Sigmoid colon (tissue), 7 donors: Measurements from ENCODE around the gene HBA1. TPM values are rescaled to one million over a fixed set of nuclear protein-coding genes. Genes with fewer than 3 reads are reported as not detected.
"Not testable (repeated sequence)": the region's sequence is repeated elsewhere in the genome, so short reads cannot be mapped to it uniquely, and the experiment has no call there.

Experiments used
- DNase-seq: peaks from one replicate; pipeline ENCODE4 v3.0.0-alpha.2; 2019
- H3K27ac ChIP-seq, 4 donors: fragments of 200-600 bp; sonication (generic); one replicate each; pipeline ENCODE4 v1.5.1; 2016 to 2019; ENCODE audit warnings: mild to moderate bottlenecking in 1 of 4
- H3K27me3 ChIP-seq, 3 donors: fragments of 200-600 bp; sonication (generic); one replicate each; pipeline ENCODE4 v1.5.1; 2019; ENCODE audit warnings: mild to moderate bottlenecking in 1 of 3
- H3K36me3 ChIP-seq, 4 donors: fragments of 200-600 bp; sonication (generic); one replicate each; pipeline ENCODE4 v1.5.1; 2016 to 2019
- H3K4me1 ChIP-seq, 4 donors: fragments of 200-600 bp; sonication (generic); one replicate each; pipeline ENCODE4 v1.5.1; 2017 to 2019
- H3K4me3 ChIP-seq, 4 donors: fragments of 200-600 bp; sonication (generic); one replicate each; pipeline ENCODE4 v1.5.1; 2017 to 2019; ENCODE audit warnings: mild to moderate bottlenecking in 2 of 4, moderate library complexity in 1 of 4
- H3K9me3 ChIP-seq, 4 donors: fragments of 200-600 bp in 3 of 4; sonication (generic) in 3 of 4; one replicate each; pipeline versions ENCODE4 v1.5.1 to v1.6.1; 2013 to 2019
- CTCF ChIP-seq, 4 experiments: fragments of 450-650 bp in 3 of 4; fragments of 200-600 bp in 1 of 4; IDR thresholded peaks; one replicate each; pipeline ENCODE4 v1.5.1; 2016 to 2019; ENCODE audit warnings: antibody characterized with exemption in 4 of 4, mild to moderate bottlenecking in 3 of 4, moderate library complexity in 2 of 4
- EP300 ChIP-seq, 4 donors: sonication (generic); formaldehyde crosslinking; IDR thresholded peaks; one replicate each; pipeline ENCODE4 v1.6.1; 2017; ENCODE audit warnings: antibody characterized with exemption in 4 of 4
- POLR2A ChIP-seq, 2 donors: fragments of 450-650 bp; IDR thresholded peaks; one replicate each; pipeline ENCODE4 v1.6.1; 2016; ENCODE audit warnings: antibody characterized with exemption in 2 of 2, mild to moderate bottlenecking in 2 of 2, moderate library complexity in 2 of 2
- POLR2AphosphoS5 ChIP-seq, 4 donors: sonication (generic); formaldehyde crosslinking; IDR thresholded peaks; one replicate each; pipeline ENCODE4 v1.6.1; 2017; ENCODE audit warnings: antibody characterized with exemption in 4 of 4
- WGBS, 2 donors: extraction: QIAGEN DNeasy Blood & Tissue Kit; methylation state at CpG; one replicate each; pipeline ENCODE4 v1.1.7; 2013; 5-methylcytosine and 5-hydroxymethylcytosine counted together
- intact Hi-C: fragments of 100-400 bp; cut with DNase I; formaldehyde crosslinking; loops from one replicate; pipeline ENCODE4 v1.15.1; 2023
- polyA plus RNA-seq, 3 donors: library from polyadenylated mRNA; stranded (reverse); fragments of 200-250 nt; gene quantifications; one replicate each; pipeline ENCODE4 v1.2.3, GENCODE V29; 2013
- total RNA-seq, 4 donors: library from RNA; depleted of rRNA; stranded (reverse); fragments of >200 nt; gene quantifications; one replicate each; pipeline ENCODE4 v1.1.0, GENCODE V29; 2016
- donor health status: healthy with polysubstance abuse.
- donor health status: Bipolar disorder and iron deficiency.
- donor health status: healthy.

The HBA1 gene
- total and polyA plus RNA-seq, 7 donors = 1.7 to 4.1 TPM; not detected in 5

- H3K9me3 ChIP-seq = no peaks in the 10 kb centered on the region
- 32 to 53% methylated on average over 6 of the region's 6 CpGs for WGBS, 2 donors
- H3K4me3 ChIP-seq = no peak overlapping the region
- H3K27ac ChIP-seq = no peak overlapping the region
- peaks cover 0 to 8% (median 8%) of the 10 kb centered on the region in 4 donors for H3K4me1 ChIP-seq
- H3K36me3 ChIP-seq = no peaks in the 10 kb centered on the region
- no peak for DNase-seq
- TF ChIP-seq POLR2A (IDR thresholded peaks at IDR 0.05) (no peak), CTCF (IDR thresholded peaks at IDR 0.05) (no peak), POLR2AphosphoS5 (IDR thresholded peaks at IDR 0.05) (no peak), EP300 (IDR thresholded peaks at IDR 0.05) (no peak)
- peaks cover 9 to 50% (median 24%) of the 10 kb centered on the region in 3 donors for H3K27me3 ChIP-seq
- intact Hi-C loops = no loop called here
These were observed 17.2 kb upstream of the HBA1 start for GRCh38 chr16:159136-159849.

GRCh38 chr16:160242-160641, 16.2 kb upstream of the HBA1 start:
- intact Hi-C loops, H3K36me3 ChIP-seq, H3K9me3 ChIP-seq, H3K4me1 ChIP-seq, DNase-seq, H3K4me3 ChIP-seq, H3K27ac ChIP-seq: not testable (repeated sequence)
- WGBS, 2 donors = 76 to 77% methylated on average over 20 of the region's 20 CpGs
- H3K27me3 ChIP-seq = peaks cover 8 to 44% (median 19%) of the 10 kb centered on the region in 3 donors

GRCh38 chr16:160691-161190, 15.7 kb upstream of the HBA1 start:
- H3K27me3 ChIP-seq = peaks cover 10 to 44% (median 20%) of the 10 kb centered on the region in 3 donors
- no peak overlapping the region for H3K4me3 ChIP-seq
- no peaks in the 10 kb centered on the region for H3K9me3 ChIP-seq
- no peak overlapping the region for H3K27ac ChIP-seq
- TF ChIP-seq POLR2AphosphoS5 (IDR thresholded peaks at IDR 0.05) (no peak), EP300 (IDR thresholded peaks at IDR 0.05) (no peak), POLR2A (IDR thresholded peaks at IDR 0.05) (no peak), CTCF (IDR thresholded peaks at IDR 0.05) (no peak)
- DNase-seq = no peak
- H3K4me1 ChIP-seq = peaks cover 0 to 9% (median 9%) of the 10 kb centered on the region in 4 donors
- WGBS, 2 donors = 57 to 75% methylated on average over 18 of the region's 18 CpGs
- H3K36me3 ChIP-seq = no peaks in the 10 kb centered on the region
- intact Hi-C loops = no loop called here

GRCh38 chr16:162271-162991, 14.0 kb upstream of the HBA1 start:
- Histone ChIP-seq H3K4me3 (no peak overlapping the region), H3K9me3 (no peaks in the 10 kb centered on the region), H3K4me1 (peaks cover 0 to 19% (median 17%) of the 10 kb centered on the region in 4 donors), H3K27ac (no peak overlapping the region), H3K36me3 (no peaks in the 10 kb centered on the region), H3K27me3 (peaks cover 25 to 45% (median 30%) of the 10 kb centered on the region in 3 donors)
- TF ChIP-seq POLR2A (IDR thresholded peaks at IDR 0.05) = no peak
- TF ChIP-seq EP300 (IDR thresholded peaks at IDR 0.05) = no peak
- TF ChIP-seq CTCF (IDR thresholded peaks at IDR 0.05) = no peak
- TF ChIP-seq POLR2AphosphoS5 (IDR thresholded peaks at IDR 0.05) = no peak
- DNase-seq = no peak
- WGBS, 2 donors = 81 to 88% methylated on average over 13 of the region's 13 CpGs
- intact Hi-C loops = no loop called here

GRCh38 chr16:163139-163538, 13.3 kb upstream of the HBA1 start:
- peaks cover 32 to 45% (median 36%) of the 10 kb centered on the region in 3 donors for H3K27me3 ChIP-seq

GRCh38 chr16:163696-164095, 12.8 kb upstream of the HBA1 start:
- 12 to 45% methylated on average over 2 of the region's 3 CpGs for WGBS, 2 donors
- DNase-seq, H3K27ac ChIP-seq, H3K36me3 ChIP-seq, intact Hi-C loops, H3K4me3 ChIP-seq, H3K9me3 ChIP-seq: not testable (repeated sequence)
- peaks cover 32 to 51% (median 42%) of the 10 kb centered on the region in 3 donors for H3K27me3 ChIP-seq
- H3K4me1 ChIP-seq = peaks cover 0 to 19% (median 17%) of the 10 kb centered on the region in 4 donors

More at GRCh38 chr16:163139-163538, 13.3 kb upstream of the HBA1 start:
- H3K4me1 ChIP-seq = peaks cover 0 to 19% (median 17%) of the 10 kb centered on the region in 4 donors
- intact Hi-C loops, H3K36me3 ChIP-seq, H3K27ac ChIP-seq, DNase-seq, H3K4me3 ChIP-seq, H3K9me3 ChIP-seq: not testable (repeated sequence)
- 78 to 90% methylated on average over 10 of the region's 10 CpGs for WGBS, 2 donors

- Histone ChIP-seq H3K4me1 (peaks cover 0 to 19% (median 17%) of the 10 kb centered on the region in 4 donors), H3K27me3 (peaks cover 32 to 57% (median 48%) of the 10 kb centered on the region in 3 donors)
- H3K4me3 ChIP-seq, DNase-seq, intact Hi-C loops, H3K36me3 ChIP-seq, H3K9me3 ChIP-seq, H3K27ac ChIP-seq: not testable (repeated sequence)
- WGBS, 2 donors = 1 to 5% methylated on average over 27 to 30 of the region's 80 CpGs
These were observed 12.2 kb upstream of the HBA1 start for GRCh38 chr16:164134-164823.
